GM12878 (cell line): ENCODE measurements around the gene DCTN2. TPM values are rescaled to one million over a fixed set of nuclear protein-coding genes. Genes with fewer than 3 reads are reported as not detected.

Source experiments
- ATAC-seq: fragments of 200-7000 bp; cut with Tn5 transposase; 3 replicates; pipeline ENCODE4 v1.9.1; 2020; ENCODE audit warnings: mild to moderate bottlenecking, moderate library complexity
- BruUV-seq: library from RNA; stranded (reverse); fragments of 400-500 nt; replicated peaks from 2 replicates; lab custom pipeline; 2021; lab: Mats Ljungman, UMichigan
- CTCF ChIA-PET: fragments of 300-600 bp; sonication (Branson Sonifier 250); formaldehyde crosslinking; extraction: SDS; loops from one replicate; lab custom pipeline; 2021; ENCODE audit warnings: inconsistent platforms; lab: Yijun Ruan, JAX
- POLR2A ChIA-PET: fragments of 350-600 bp; formaldehyde crosslinking; extraction: SDS; loops from one replicate; lab custom pipeline; 2021; ENCODE audit warnings: inconsistent platforms; lab: Charles Lee
- RAD21 ChIA-PET: fragments of 300-600 bp; sonication (Branson Sonifier 250); formaldehyde crosslinking; loops from one replicate; lab custom pipeline; 2023; ENCODE audit warnings: antibody characterized with exemption; ENCODE audit not compliant: unreplicated experiment; lab: Charles Lee
- SMC1A ChIA-PET: fragments of 300-600 bp; sonication (Branson Sonifier 250); formaldehyde crosslinking; loops from one replicate; lab custom pipeline; 2023; ENCODE audit not compliant: unreplicated experiment, uncharacterized antibody; lab: Charles Lee
- DNase-seq: peaks from one replicate; pipeline ENCODE4 v3.0.0-alpha.2; 2011; ENCODE audit warnings: low read depth, low spot score
- FAIRE-seq: peaks from 3 replicates; lab custom pipeline; 2011; peaks lifted over from hg19 to GRCh38; lab: Jason Lieb, UNC
- H2AFZ ChIP-seq: 2 replicates; pipeline ENCODE4 v1.6.0; 2011; ENCODE audit warnings: low read depth, low read length, control low read depth; ENCODE audit not compliant: control insufficient read depth
- H3K27ac ChIP-seq: 2 replicates; pipeline ENCODE4 v1.5.1; 2011; ENCODE audit warnings: control low read depth; ENCODE audit not compliant: control insufficient read depth, insufficient read depth
- H3K27me3 ChIP-seq, 2 experiments: replicated peaks in 1 of 2; 2 replicates each; pipeline versions ENCODE4 v1.6.0 to v1.6.1; 2011; ENCODE audit warnings: low read length in 1 of 2; ENCODE audit not compliant: control insufficient read depth in 2 of 2, insufficient read depth in 2 of 2
- H3K36me3 ChIP-seq, 2 experiments: 2 replicates each; pipeline ENCODE4 v1.5.1; 2011; ENCODE audit warnings: low read length in 1 of 2; ENCODE audit not compliant: control insufficient read depth in 2 of 2, insufficient read depth in 2 of 2
- H3K4me1 ChIP-seq: 2 replicates; pipeline ENCODE4 v1.6.1; 2011; ENCODE audit warnings: mild to moderate bottlenecking, low read length, moderate library complexity, mixed read lengths; ENCODE audit not compliant: control insufficient read depth, insufficient read depth
- H3K4me2 ChIP-seq: 2 replicates; pipeline ENCODE4 v1.6.0; 2011; ENCODE audit warnings: control low read depth; ENCODE audit not compliant: control insufficient read depth, insufficient read depth
- H3K4me3 ChIP-seq: fragments of 200-600 bp; sonication (generic); 2 replicates; pipeline ENCODE4 v1.5.1; 2016
- H3K79me2 ChIP-seq: 2 replicates; pipeline ENCODE4 v1.6.0; 2011; ENCODE audit warnings: low read length; ENCODE audit not compliant: control insufficient read depth, insufficient read depth
- H3K9ac ChIP-seq: 2 replicates; pipeline ENCODE4 v1.8.0; 2011; ENCODE audit warnings: low read length, control low read depth, mixed read lengths; ENCODE audit not compliant: control insufficient read depth, insufficient read depth
- H3K9me3 ChIP-seq: replicated peaks from 3 replicates; pipeline ENCODE4 v1.5.1; 2011; ENCODE audit warnings: mild to moderate bottlenecking, low read length; ENCODE audit not compliant: control insufficient read depth, insufficient read depth
- H4K20me1 ChIP-seq: 2 replicates; pipeline ENCODE4 v1.6.0; 2011; ENCODE audit not compliant: control insufficient read depth, insufficient read depth
- E4F1 ChIP-seq: fragments of 450-650 bp; IDR thresholded peaks from 2 replicates; pipeline ENCODE4 v1.6.1; 2018; ENCODE audit warnings: borderline replicate concordance, mild to moderate bottlenecking; ENCODE audit not compliant: partially characterized antibody
- MYC ChIP-seq: IDR thresholded peaks from 2 replicates; pipeline ENCODE4 v1.6.1; 2011; ENCODE audit warnings: mild to moderate bottlenecking, low read length, moderate library complexity, inconsistent platforms; ENCODE audit not compliant: insufficient read depth, insufficient replicate concordance, insufficient read length, severe bottlenecking
- PAX5 ChIP-seq: IDR thresholded peaks from 2 replicates; pipeline ENCODE4 v1.6.1; 2011; ENCODE audit warnings: low read depth, low read length, borderline replicate concordance
- SP1 ChIP-seq: IDR thresholded peaks from one replicate; pipeline ENCODE4 v1.6.1; 2011; ENCODE audit warnings: low read depth, low read length
- TBL1XR1 ChIP-seq: IDR thresholded peaks from 2 replicates; pipeline ENCODE4 v1.6.1; 2012; ENCODE audit warnings: low read depth, low read length, improper control_type of control experiment
- TCF7 ChIP-seq: IDR thresholded peaks from 2 replicates; pipeline ENCODE4 v1.6.1; 2014; ENCODE audit warnings: antibody characterized with exemption, borderline replicate concordance
- ZNF274 ChIP-seq: IDR thresholded peaks from one replicate; pipeline ENCODE4 v1.8.0; 2011; ENCODE audit not compliant: insufficient read length, insufficient read depth
- ZNF384 ChIP-seq: IDR thresholded peaks from 2 replicates; pipeline ENCODE4 v1.6.1; 2012; ENCODE audit warnings: low read depth, mild to moderate bottlenecking, low read length, improper control_type of control experiment, borderline replicate concordance
- ZNF622 ChIP-seq: fragments of 450-650 bp; IDR thresholded peaks from 2 replicates; pipeline ENCODE4 v1.6.1; 2017; ENCODE audit warnings: mild to moderate bottlenecking, inconsistent platforms
- WGBS: methylation state at CpG from one replicate; pipeline ENCODE4 v1.1.6; 2016; ENCODE audit warnings: low lambda C conversion rate; ENCODE audit not compliant: insufficient replicate concordance, insufficient coverage; ENCODE audit errors: missing lambda C conversion rate; 5-methylcytosine and 5-hydroxymethylcytosine counted together
- in situ Hi-C: fragments of 300-500 bp; cut with MboI; formaldehyde crosslinking; loops from 9 replicates; pipeline ENCODE4 v1.14.3; 2018; ENCODE audit warnings: mixed read lengths
- intact Hi-C: fragments of 100-400 bp; cut with micrococcal nuclease; formaldehyde crosslinking; loops from one replicate; pipeline ENCODE4 v1.14.2; 2022; ENCODE audit not compliant: unreplicated experiment
- polyA plus RNA-seq, 11 experiments: library from polyadenylated mRNA; depleted of rRNA in 4 of 11; unstranded in 6 of 11; stranded (reverse) in 5 of 11; fragments of >200 nt; fragmentation: Nextera tagmentation in 4 of 11; fragmentation: Illumina TruSeq in 1 of 11; extraction: Ambion mirVana in 4 of 11; extraction: Trizol in 1 of 11; gene quantifications; 1 replicate in 1 of 11; 2 replicates in 10 of 11; pipeline versions ENCODE4 v1.2.1 to v1.2.3, GENCODE V29; 2011 to 2016; ENCODE audit warnings: inconsistent platforms in 2 of 11, missing spikeins in 2 of 11, low read depth in 1 of 11
- total RNA-seq, 4 experiments: library from RNA; depleted of rRNA in 3 of 4; stranded (reverse); fragments of >200 nt in 3 of 4; fragmentation: Illumina TruSeq in 1 of 4; extraction: Trizol in 1 of 4; gene quantifications; 2 replicates each; pipeline versions ENCODE4 v1.2.1 to v1.2.3, GENCODE V29; 2013 to 2021
- TF ChIP-seq, protein P1 (sequence below): IDR thresholded peaks from 2 replicates; pipeline ENCODE4 v1.6.1; 2012; ENCODE audit warnings: mild to moderate bottlenecking, low read depth, low read length
- TF ChIP-seq, protein P2 (sequence below): fragments of 450-650 bp; IDR thresholded peaks from 2 replicates; pipeline ENCODE4 v1.6.1; 2017; ENCODE audit warnings: mild to moderate bottlenecking, low read depth, inconsistent platforms; ENCODE audit not compliant: poor library complexity, severe bottlenecking

Gene DCTN2
- total and polyA plus RNA-seq, 10 of the 15 experiments (the other 5 are each of a cell fraction or from before 2014, with no cell fraction given) = 32.3 to 171 (median 100) TPM

DNA sequence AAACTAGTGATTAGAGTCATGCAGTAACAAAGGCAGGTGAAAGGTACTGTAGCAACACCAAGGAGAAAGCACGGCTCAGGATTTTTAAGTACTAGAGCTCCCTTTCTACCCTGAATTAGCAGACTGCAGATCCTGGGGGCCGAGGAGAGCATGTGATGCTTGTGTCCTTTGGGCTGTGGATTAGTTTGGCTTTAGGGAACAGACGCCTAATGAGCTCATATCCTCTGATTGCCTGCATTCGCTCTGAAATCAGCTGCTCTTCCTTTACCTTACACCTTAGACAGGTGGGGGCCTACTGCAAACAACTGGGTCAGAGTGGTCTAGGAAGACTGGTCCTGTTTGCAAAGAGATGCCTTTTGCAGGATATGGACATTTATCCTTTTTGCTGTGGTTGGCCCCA lies 46.2 kb upstream of the DCTN2 start:
- DNase-seq = no peak
- Histone ChIP-seq H2AFZ (no peak overlapping the region), H3K79me2 (peaks cover 7% of the 10 kb centered on the region), H3K27me3 (no peaks in the 10 kb centered on the region), H3K27ac (no peak overlapping the region), H3K4me1 (peaks cover 4% of the 10 kb centered on the region; the same call in 1 of the 2 replicates), H3K4me3 (no peak overlapping the region), H3K9me3 (no peaks in the 10 kb centered on the region), H3K4me2 (no peak overlapping the region), H3K9ac (no peak overlapping the region), H4K20me1 (no peaks in the 10 kb centered on the region), H3K36me3 (no peaks in the 10 kb centered on the region)
- SMC1A ChIA-PET = interaction anchor here (0.6 to 2.8 kb wide), 9 partner anchors 8 to 1115 kb away, joined by 3 to 15 read pairs (median 4); partner anchors contain the start of gene GLI1
- WGBS = 95% methylated on average over 4 of the region's 4 CpGs
- FAIRE-seq = no peak
- CTCF ChIA-PET = interaction anchor here (0.5 to 5.1 kb wide), 14 partner anchors 10 to 307 kb away, joined by 3 to 52 read pairs (median 4); partner anchors contain the start of genes DCTN2 and OS9
- RAD21 ChIA-PET = interaction anchor here (0.6 to 1.0 kb wide), 4 partner anchors 12 to 169 kb away, joined by 3 to 4 read pairs (median 4); no protein-coding TSS in a partner anchor
- ATAC-seq = no peak
- in situ Hi-C loops = no loop called here
- intact Hi-C loops = loop anchor here (5.0 kb wide), 1 partner anchor 99 kb away; the partner anchor contains the start of gene OS9
- BruUV-seq = no TSS peak
- POLR2A ChIA-PET = interaction anchor here (1.0 to 2.0 kb wide), 7 partner anchors 8 to 69 kb away, joined by 3 to 9 read pairs (median 4); no protein-coding TSS in a partner anchor
- TF ChIP-seq MYC = no peak
- TF ChIP-seq PAX5 = no peak
- no peak for TF ChIP-seq ZNF274
- no peak for TF ChIP-seq TCF7
- TF ChIP-seq, protein P1, sequence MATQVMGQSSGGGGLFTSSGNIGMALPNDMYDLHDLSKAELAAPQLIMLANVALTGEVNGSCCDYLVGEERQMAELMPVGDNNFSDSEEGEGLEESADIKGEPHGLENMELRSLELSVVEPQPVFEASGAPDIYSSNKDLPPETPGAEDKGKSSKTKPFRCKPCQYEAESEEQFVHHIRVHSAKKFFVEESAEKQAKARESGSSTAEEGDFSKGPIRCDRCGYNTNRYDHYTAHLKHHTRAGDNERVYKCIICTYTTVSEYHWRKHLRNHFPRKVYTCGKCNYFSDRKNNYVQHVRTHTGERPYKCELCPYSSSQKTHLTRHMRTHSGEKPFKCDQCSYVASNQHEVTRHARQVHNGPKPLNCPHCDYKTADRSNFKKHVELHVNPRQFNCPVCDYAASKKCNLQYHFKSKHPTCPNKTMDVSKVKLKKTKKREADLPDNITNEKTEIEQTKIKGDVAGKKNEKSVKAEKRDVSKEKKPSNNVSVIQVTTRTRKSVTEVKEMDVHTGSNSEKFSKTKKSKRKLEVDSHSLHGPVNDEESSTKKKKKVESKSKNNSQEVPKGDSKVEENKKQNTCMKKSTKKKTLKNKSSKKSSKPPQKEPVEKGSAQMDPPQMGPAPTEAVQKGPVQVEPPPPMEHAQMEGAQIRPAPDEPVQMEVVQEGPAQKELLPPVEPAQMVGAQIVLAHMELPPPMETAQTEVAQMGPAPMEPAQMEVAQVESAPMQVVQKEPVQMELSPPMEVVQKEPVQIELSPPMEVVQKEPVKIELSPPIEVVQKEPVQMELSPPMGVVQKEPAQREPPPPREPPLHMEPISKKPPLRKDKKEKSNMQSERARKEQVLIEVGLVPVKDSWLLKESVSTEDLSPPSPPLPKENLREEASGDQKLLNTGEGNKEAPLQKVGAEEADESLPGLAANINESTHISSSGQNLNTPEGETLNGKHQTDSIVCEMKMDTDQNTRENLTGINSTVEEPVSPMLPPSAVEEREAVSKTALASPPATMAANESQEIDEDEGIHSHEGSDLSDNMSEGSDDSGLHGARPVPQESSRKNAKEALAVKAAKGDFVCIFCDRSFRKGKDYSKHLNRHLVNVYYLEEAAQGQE = no peak
- no peak for TF ChIP-seq ZNF622
- TF ChIP-seq TBL1XR1 = no peak
- no peak for TF ChIP-seq SP1
- TF ChIP-seq E4F1 = no peak
- TF ChIP-seq, protein P2, sequence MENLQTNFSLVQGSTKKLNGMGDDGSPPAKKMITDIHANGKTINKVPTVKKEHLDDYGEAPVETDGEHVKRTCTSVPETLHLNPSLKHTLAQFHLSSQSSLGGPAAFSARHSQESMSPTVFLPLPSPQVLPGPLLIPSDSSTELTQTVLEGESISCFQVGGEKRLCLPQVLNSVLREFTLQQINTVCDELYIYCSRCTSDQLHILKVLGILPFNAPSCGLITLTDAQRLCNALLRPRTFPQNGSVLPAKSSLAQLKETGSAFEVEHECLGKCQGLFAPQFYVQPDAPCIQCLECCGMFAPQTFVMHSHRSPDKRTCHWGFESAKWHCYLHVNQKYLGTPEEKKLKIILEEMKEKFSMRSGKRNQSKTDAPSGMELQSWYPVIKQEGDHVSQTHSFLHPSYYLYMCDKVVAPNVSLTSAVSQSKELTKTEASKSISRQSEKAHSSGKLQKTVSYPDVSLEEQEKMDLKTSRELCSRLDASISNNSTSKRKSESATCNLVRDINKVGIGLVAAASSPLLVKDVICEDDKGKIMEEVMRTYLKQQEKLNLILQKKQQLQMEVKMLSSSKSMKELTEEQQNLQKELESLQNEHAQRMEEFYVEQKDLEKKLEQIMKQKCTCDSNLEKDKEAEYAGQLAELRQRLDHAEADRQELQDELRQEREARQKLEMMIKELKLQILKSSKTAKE = no peak
- TF ChIP-seq ZNF384 = no peak
